Measurements from ENCODE around the gene RASSF4.

GRCh38 chr10:44993922-44994751, 34.5 kb downstream of the RASSF4 start:
- TF ChIP-seq POLR2A (IDR thresholded peaks at IDR 0.05; ENCODE audit: low read length), result no peak
- TF ChIP-seq GATA1 (IDR thresholded peaks at IDR 0.05; ENCODE audit: low read depth, low read length), result no peak
